ENCODE results near the gene CA5A. TPM values are rescaled to one million over a fixed set of nuclear protein-coding genes. Genes with fewer than 3 reads are reported as not detected.

CA5A gene
- total RNA-seq, 4 donors from 2014 or later, result not detected

DNA sequence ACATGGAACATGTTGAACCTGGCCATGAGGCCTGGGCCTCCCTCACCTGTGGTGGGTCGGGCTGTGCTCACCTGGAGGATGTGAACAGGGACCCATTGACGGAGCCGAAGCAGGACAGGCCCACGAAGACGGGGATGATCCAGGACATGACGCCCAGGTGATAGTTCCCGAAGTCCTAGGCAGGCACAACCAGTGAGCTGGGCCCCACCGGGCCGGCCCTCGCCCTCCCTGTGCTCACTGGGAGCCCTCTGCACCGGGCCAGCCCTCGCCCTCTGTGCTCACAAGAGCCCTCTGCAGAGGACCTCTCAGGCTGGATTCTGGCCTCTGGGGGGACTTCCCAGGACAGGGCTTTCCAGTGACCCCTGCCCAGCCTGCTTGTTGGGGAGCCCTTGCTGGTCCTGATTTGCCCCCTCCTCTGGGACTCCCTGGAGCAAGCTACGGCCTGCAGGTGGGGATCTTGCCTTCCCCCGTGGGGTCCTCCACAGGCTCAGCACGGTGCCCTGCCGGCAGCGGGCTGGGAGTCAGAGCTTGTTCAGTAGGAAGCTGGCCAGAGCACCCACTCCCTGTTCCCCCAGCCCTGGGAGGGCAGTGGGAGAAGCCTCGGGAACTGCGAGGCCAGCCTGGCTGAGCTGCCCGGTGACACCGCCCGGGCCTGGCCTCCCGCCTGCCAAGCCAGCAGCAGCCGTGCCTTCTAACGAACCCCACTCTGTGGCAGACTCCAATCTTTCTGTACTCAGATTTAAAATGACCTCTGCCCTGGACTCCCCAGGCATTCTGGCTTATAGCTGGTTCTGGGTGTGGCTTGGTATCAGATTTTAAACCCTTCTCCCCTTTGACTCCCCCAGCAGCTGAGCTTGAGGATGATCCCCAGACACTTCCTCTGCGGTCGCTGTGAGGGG lies 97.4 kb downstream of the CA5A start:
- in situ Hi-C loops (cut with MboI; ENCODE audit: low sequenced_read_pairs in 4 of 4), result no loop called here
- no peak overlapping the region for H3K27ac ChIP-seq
- peaks cover 0 to 76% of the 10 kb centered on the region in 2 donors for H3K36me3 ChIP-seq
- no peak for TF ChIP-seq POLR2A (IDR thresholded peaks at IDR 0.05)
- TF ChIP-seq, protein P1, sequence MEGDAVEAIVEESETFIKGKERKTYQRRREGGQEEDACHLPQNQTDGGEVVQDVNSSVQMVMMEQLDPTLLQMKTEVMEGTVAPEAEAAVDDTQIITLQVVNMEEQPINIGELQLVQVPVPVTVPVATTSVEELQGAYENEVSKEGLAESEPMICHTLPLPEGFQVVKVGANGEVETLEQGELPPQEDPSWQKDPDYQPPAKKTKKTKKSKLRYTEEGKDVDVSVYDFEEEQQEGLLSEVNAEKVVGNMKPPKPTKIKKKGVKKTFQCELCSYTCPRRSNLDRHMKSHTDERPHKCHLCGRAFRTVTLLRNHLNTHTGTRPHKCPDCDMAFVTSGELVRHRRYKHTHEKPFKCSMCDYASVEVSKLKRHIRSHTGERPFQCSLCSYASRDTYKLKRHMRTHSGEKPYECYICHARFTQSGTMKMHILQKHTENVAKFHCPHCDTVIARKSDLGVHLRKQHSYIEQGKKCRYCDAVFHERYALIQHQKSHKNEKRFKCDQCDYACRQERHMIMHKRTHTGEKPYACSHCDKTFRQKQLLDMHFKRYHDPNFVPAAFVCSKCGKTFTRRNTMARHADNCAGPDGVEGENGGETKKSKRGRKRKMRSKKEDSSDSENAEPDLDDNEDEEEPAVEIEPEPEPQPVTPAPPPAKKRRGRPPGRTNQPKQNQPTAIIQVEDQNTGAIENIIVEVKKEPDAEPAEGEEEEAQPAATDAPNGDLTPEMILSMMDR (IDR thresholded peaks at IDR 0.05 in 4 of 5, conservative IDR thresholded peaks at IDR 0.05 in 1 of 5), result no peak
- intact Hi-C loops (cut with DNase I; ENCODE audit: low total_unique reads), result no loop called here
- ATAC-seq, result no peak
- H3K4me3 ChIP-seq, result no peak overlapping the region
- DNase-seq, result no peak
- H3K4me1 ChIP-seq, result peaks cover 0 to 7% of the 10 kb centered on the region in 2 donors
- no peaks in the 10 kb centered on the region for H3K9me3 ChIP-seq
- no peaks in the 10 kb centered on the region for H3K27me3 ChIP-seq

Other genes starting within 250 kb of the CA5A start
- 10 to 100 TPM in 2 of 4 donors, 1 to 10 TPM in 2; 8.2 to 12.7 (median 10.4) TPM for gene KLHDC4, start 170.5 kb downstream of the CA5A start, total RNA-seq
- gene SLC7A5, start 67.0 kb downstream of the CA5A start, total RNA-seq, result 100 to 1,000 TPM in 1 of 4 donors, 10 to 100 TPM in 2, 1 to 10 TPM in 1; 7.0 to 133 (median 19.1) TPM
- 10 to 100 TPM in 3 of 4 donors, 1 to 10 TPM in 1; 7.0 to 20.6 (median 16.1) TPM for gene BANP, start 14.9 kb upstream of the CA5A start, total RNA-seq

All from gastrocnemius medialis (tissue), 4 donors.